IMR-90 (cell line): Measurements from ENCODE around the gene KRT28.

Experiments used
- BHLHE40 ChIP-seq: fragments of 150-350 bp; IDR thresholded peaks from 2 replicates; pipeline ENCODE4 v1.6.1; 2016; ENCODE audit warnings: mild to moderate bottlenecking, low read depth, low read length
- CTCF ChIP-seq: conservative IDR thresholded peaks from 2 replicates; pipeline ENCODE4 v1.5.1; 2012; ENCODE audit warnings: mild to moderate bottlenecking, low read depth, low read length, improper control_type of control experiment
- MAFK ChIP-seq: IDR thresholded peaks from 2 replicates; pipeline ENCODE4 v1.6.1; 2012; ENCODE audit warnings: low read depth, low read length, improper control_type of control experiment
- MAZ ChIP-seq: IDR thresholded peaks from 2 replicates; pipeline ENCODE4 v1.6.1; 2012; ENCODE audit warnings: low read depth, mild to moderate bottlenecking, low read length, improper control_type of control experiment, moderate library complexity, borderline replicate concordance
- MXI1 ChIP-seq: IDR thresholded peaks from 2 replicates; pipeline ENCODE4 v1.6.1; 2012; ENCODE audit warnings: low read depth, mild to moderate bottlenecking, low read length, moderate library complexity, borderline replicate concordance
- NFE2L2 ChIP-seq: fragments of 150-350 bp; IDR thresholded peaks from 2 replicates; pipeline ENCODE4 v1.6.1; 2016; ENCODE audit warnings: low read depth, mild to moderate bottlenecking, low read length
- POLR2A ChIP-seq: IDR thresholded peaks from 2 replicates; pipeline ENCODE4 v1.6.1; 2012; ENCODE audit warnings: mild to moderate bottlenecking, low read depth, low read length
- RAD21 ChIP-seq: IDR thresholded peaks from 2 replicates; pipeline ENCODE4 v1.6.1; 2012; ENCODE audit warnings: low read length, improper control_type of control experiment
- RFX5 ChIP-seq: IDR thresholded peaks from 2 replicates; pipeline ENCODE4 v1.8.0; 2012; ENCODE audit warnings: low read depth, mild to moderate bottlenecking, low read length, moderate library complexity
- SMC3 ChIP-seq: fragments of 150-350 bp; IDR thresholded peaks from 2 replicates; pipeline ENCODE4 v1.6.1; 2016; ENCODE audit warnings: low read depth, mild to moderate bottlenecking, antibody characterized with exemption, low read length, moderate library complexity

GRCh38 chr17:40810494-40810893 is 10.7 kb upstream of the KRT28 start:
- TF ChIP-seq POLR2A (no peak), RFX5 (no peak), CTCF (no peak), MXI1 (no peak), BHLHE40 (no peak), RAD21 (no peak), SMC3 (no peak), MAFK (no peak), NFE2L2 (no peak), MAZ (no peak)
